Astrocyte of the spinal cord (primary cell): ENCODE measurements around the gene RAD50.

ENCODE experiments used
- DNase-seq: peaks from one replicate; pipeline ENCODE4 v3.0.0; 2011; ENCODE audit warnings: low read depth, low spot score
- H3K4me3 ChIP-seq: 2 replicates; pipeline ENCODE4 v1.5.1; 2011; ENCODE audit warnings: low read depth, mild to moderate bottlenecking, low read length, moderate library complexity
- in situ Hi-C: cut with HindIII; loops from 2 replicates; pipeline ENCODE4 v1.10.0; 2017; ENCODE audit warnings: low sequenced_read_pairs
- TF ChIP-seq, protein P1 (sequence below): IDR thresholded peaks from 2 replicates; pipeline ENCODE4 v1.5.1; 2012; ENCODE audit warnings: low read depth, mild to moderate bottlenecking, low read length, inconsistent platforms

The RAD50 gene

DNA sequence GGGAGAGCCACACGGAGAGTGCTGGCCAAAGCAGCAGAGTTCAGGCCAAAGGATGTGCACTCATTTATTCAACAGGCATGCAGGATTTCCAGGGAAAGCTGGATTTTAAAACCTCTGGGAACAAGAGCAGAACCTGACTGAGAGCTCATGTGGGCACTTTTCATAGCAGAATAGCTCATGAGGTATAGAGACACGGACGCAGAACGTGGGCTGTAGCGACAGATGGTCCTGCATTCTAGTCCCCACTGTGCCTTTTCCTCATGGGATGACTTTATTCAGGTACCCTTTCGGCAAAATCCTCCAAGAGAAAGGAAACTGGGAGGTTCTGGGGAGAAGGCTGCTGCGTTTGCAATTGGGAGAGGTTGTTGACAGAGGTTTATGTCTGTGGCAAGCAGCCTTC, 122.4 kb downstream of the RAD50 start:
- no peak overlapping the region for H3K4me3 ChIP-seq
- in situ Hi-C loops, result no loop called here
- TF ChIP-seq, protein P1, sequence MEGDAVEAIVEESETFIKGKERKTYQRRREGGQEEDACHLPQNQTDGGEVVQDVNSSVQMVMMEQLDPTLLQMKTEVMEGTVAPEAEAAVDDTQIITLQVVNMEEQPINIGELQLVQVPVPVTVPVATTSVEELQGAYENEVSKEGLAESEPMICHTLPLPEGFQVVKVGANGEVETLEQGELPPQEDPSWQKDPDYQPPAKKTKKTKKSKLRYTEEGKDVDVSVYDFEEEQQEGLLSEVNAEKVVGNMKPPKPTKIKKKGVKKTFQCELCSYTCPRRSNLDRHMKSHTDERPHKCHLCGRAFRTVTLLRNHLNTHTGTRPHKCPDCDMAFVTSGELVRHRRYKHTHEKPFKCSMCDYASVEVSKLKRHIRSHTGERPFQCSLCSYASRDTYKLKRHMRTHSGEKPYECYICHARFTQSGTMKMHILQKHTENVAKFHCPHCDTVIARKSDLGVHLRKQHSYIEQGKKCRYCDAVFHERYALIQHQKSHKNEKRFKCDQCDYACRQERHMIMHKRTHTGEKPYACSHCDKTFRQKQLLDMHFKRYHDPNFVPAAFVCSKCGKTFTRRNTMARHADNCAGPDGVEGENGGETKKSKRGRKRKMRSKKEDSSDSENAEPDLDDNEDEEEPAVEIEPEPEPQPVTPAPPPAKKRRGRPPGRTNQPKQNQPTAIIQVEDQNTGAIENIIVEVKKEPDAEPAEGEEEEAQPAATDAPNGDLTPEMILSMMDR, result no peak
- DNase-seq, result no peak

DNA sequence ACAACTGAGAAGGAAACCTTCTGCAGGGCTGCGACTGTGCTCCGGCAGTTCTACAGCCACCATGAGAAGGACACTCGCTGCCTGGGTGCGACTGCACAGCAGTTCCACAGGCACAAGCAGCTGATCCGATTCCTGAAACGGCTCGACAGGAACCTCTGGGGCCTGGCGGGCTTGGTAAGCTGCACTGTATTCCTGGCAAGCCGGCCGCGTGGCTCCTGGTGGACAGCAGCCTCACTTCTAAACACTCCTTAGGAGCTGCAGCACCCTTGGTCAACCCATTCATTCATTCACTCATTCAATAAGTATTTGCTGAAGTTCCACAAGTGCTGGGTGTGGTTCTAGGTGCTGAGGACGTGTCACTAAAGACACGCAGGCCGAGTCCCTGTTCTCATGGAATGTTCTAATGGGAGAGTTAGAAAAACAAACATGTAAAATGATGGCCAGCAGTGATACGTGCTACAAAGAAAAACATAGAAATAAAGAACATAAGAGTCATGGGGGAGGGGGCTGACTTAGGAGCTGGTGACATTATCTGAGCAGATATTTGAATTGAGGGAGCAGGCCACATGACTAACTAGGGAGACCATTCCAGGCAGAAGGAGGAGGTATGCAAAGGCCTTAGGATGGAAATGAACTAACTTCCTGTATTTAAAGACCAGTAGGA, 123.1 kb downstream of the RAD50 start:
- TF ChIP-seq, protein P1, result no peak
- in situ Hi-C loops, result no loop called here
- no peak for DNase-seq
- no peak overlapping the region for H3K4me3 ChIP-seq

DNA sequence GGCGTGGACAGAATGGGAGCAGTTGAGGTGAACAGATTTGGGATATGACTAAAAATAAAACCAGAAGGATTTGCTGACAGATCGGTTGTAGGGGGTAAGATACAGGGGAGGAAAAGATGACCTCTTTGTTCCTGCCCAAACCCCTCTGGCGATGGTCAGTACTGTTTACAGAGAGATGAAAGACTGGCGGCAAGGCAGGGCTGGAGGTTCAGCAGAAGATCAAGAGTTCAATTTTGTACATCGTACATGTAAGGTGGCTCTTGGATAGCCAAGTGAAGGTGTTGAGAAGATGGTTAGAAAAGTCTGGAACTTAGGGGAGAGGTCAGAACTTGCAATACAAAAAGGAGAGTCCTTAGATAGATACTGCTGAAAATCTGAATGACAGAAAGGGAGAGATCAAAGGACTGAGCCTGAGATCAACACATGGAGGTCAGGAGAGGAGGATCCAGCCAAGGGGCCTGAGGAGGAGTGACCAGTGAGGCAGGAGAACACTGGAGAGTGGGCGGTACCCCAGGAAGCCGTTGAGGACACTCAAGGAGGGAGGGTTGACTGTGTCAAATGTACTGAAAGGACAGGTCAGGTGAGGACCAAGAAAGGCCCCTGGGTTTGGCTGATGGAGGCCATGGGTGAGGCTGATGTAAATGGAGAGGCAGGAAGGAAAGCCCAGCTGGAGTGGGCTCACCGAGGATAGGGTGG, 124.2 kb downstream of the RAD50 start:
- TF ChIP-seq, protein P1, result no peak
- in situ Hi-C loops, result no loop called here
- H3K4me3 ChIP-seq, result no peak overlapping the region
- DNase-seq, result no peak

DNA sequence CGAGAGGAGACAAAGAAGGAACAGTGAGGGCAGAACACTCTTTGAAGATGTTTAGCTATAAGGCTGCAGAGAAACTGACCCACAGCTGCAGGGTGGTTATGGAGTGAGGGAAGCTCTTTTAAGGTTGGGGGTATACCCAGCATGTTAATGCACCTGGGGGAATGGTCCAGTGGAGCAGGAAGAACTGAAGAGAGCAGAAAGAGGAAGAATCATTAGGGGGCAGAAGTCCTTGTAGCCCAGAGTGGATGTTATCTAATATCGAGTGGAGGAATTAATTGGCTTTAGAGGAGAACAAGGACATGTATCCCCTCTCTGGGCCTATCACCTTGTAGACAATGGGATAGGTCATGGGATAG, 124.7 kb downstream of the RAD50 start:
- no peak for DNase-seq
- no peak overlapping the region for H3K4me3 ChIP-seq
- in situ Hi-C loops, result no loop called here
- TF ChIP-seq, protein P1, result no peak

DNA sequence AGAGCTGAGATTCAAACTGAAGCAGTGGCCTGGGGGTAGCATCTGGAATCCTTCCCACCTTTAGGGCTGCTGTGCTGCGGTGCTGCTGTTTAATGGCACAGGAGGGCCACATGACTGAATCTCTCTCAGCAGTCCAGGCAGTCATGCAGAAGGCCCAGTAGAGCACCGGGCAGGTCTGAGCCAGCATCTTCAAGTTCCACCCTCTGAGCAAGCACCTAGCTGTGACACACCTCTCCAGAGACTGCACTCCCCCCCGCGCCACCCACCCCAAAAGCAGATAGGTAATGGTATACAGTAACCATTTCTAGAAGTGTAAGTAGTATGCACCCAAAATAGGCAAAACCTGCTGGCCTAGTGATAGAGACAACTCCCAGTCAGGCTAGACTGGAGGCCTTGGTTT, 125.2 kb downstream of the RAD50 start:
- in situ Hi-C loops, result no loop called here
- H3K4me3 ChIP-seq, result no peak overlapping the region
- DNase-seq, result no peak
- TF ChIP-seq, protein P1, result no peak

DNA sequence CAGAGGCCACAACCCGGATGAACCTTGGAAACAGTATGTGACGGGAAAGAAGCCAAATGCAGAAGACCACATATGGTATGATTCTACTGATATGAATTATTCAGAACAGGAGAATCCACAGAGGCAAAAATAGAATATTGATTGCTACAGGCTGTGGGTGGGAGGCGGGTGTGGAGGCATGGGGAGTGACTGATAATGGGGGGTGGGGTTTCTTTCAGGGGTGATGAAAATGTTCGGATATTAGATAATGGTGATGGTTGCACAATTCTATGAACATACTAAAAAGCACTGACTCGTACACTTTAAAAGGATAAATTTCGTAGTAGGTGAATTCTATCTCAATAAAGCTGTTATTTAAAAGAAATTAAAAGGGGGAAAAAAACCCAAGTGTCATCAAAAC, 127.7 kb downstream of the RAD50 start:
- in situ Hi-C loops, result no loop called here
- H3K4me3 ChIP-seq, result no peak overlapping the region
- no peak for DNase-seq
- TF ChIP-seq, protein P1, result no peak
